ENCODE data around the gene TMEM37. TPM values are rescaled to one million over a fixed set of nuclear protein-coding genes. Genes with fewer than 3 reads are reported as not detected.

The TMEM37 gene
- total RNA-seq, 4 donors from 2014 or later: 3.7 to 15.3 (median 8.8) TPM

GRCh38 chr2:119442226-119442619 is 10.6 kb downstream of the TMEM37 start:
- 84% methylated on average over 7 of the region's 7 CpGs for WGBS, 2 donors
- Histone ChIP-seq H3K9me3 (no peaks in the 10 kb centered on the region), H3K4me1 (no peaks in the 10 kb centered on the region), H3K4me3 (no peak overlapping the region), H3K27me3 (no peaks in the 10 kb centered on the region), H3K27ac (no peak overlapping the region), H3K36me3 (peaks cover 0 to 3% (median 0%) of the 10 kb centered on the region in 3 donors)
- TF ChIP-seq CTCF (IDR thresholded peaks at IDR 0.05) (no peak), POLR2A (IDR thresholded peaks at IDR 0.05) (no peak), EP300 (IDR thresholded peaks at IDR 0.05) (no peak)
- no peak for DNase-seq (ENCODE audit: low spot score in 2 of 2)

- TF ChIP-seq POLR2A (IDR thresholded peaks at IDR 0.05): no peak
- TF ChIP-seq EP300 (IDR thresholded peaks at IDR 0.05): no peak
- no peak for TF ChIP-seq CTCF (IDR thresholded peaks at IDR 0.05)
- H3K27me3 ChIP-seq: peaks cover 0 to 4% of the 10 kb centered on the region in 2 donors
- 87 to 91% methylated on average over 11 of the region's 11 CpGs for WGBS, 2 donors
- no peak overlapping the region for H3K4me3 ChIP-seq
- H3K36me3 ChIP-seq: no peaks in the 10 kb centered on the region
- no peak for DNase-seq (ENCODE audit: low spot score in 2 of 2)
- H3K4me1 ChIP-seq: no peaks in the 10 kb centered on the region
- no peak overlapping the region for H3K27ac ChIP-seq
- no peaks in the 10 kb centered on the region for H3K9me3 ChIP-seq
Measured at GRCh38 chr2:119442850-119443249, 11.2 kb downstream of the TMEM37 start.

- no peak for DNase-seq (ENCODE audit: low spot score in 2 of 2)
- 55 to 61% methylated on average over 9 of the region's 9 CpGs for WGBS, 2 donors
Measured at GRCh38 chr2:119446037-119446436, 14.4 kb downstream of the TMEM37 start.

GRCh38 chr2:119448427-119449141 is 16.9 kb downstream of the TMEM37 start:
- DNase-seq (ENCODE audit: low spot score in 2 of 2): no peak
- no peaks in the 10 kb centered on the region for H3K9me3 ChIP-seq
- H3K4me3 ChIP-seq: no peak overlapping the region
- no peaks in the 10 kb centered on the region for H3K36me3 ChIP-seq
- H3K27me3 ChIP-seq: peaks cover 0 to 33% of the 10 kb centered on the region in 2 donors
- no peaks in the 10 kb centered on the region for H3K4me1 ChIP-seq
- no peak overlapping the region for H3K27ac ChIP-seq
- no peak for TF ChIP-seq POLR2A (IDR thresholded peaks at IDR 0.05)
- no peak for TF ChIP-seq CTCF (IDR thresholded peaks at IDR 0.05)
- TF ChIP-seq EP300 (IDR thresholded peaks at IDR 0.05): no peak
- WGBS, 2 donors: 69 to 77% methylated on average over 9 of the region's 9 CpGs

More at GRCh38 chr2:119446037-119446436, 14.4 kb downstream of the TMEM37 start:
- H3K27me3 ChIP-seq: peaks cover 0 to 16% of the 10 kb centered on the region in 2 donors
- no peaks in the 10 kb centered on the region for H3K36me3 ChIP-seq
- no peaks in the 10 kb centered on the region for H3K4me1 ChIP-seq
- TF ChIP-seq CTCF (IDR thresholded peaks at IDR 0.05) (no peak), POLR2A (IDR thresholded peaks at IDR 0.05) (no peak), EP300 (IDR thresholded peaks at IDR 0.05) (no peak)
- H3K27ac ChIP-seq: no peak overlapping the region
- no peak overlapping the region for H3K4me3 ChIP-seq
- no peaks in the 10 kb centered on the region for H3K9me3 ChIP-seq

GRCh38 chr2:119449521-119449920 is 17.9 kb downstream of the TMEM37 start:
- no peak for TF ChIP-seq CTCF (IDR thresholded peaks at IDR 0.05)
- no peak for TF ChIP-seq EP300 (IDR thresholded peaks at IDR 0.05)
- no peak for TF ChIP-seq POLR2A (IDR thresholded peaks at IDR 0.05)
- H3K36me3 ChIP-seq: no peaks in the 10 kb centered on the region
- no peaks in the 10 kb centered on the region for H3K9me3 ChIP-seq
- no peak overlapping the region for H3K27ac ChIP-seq
- no peak overlapping the region for H3K4me3 ChIP-seq
- DNase-seq (ENCODE audit: low spot score in 2 of 2): no peak
- 72 to 78% methylated on average over 3 of the region's 3 CpGs for WGBS, 2 donors
- peaks cover 0 to 35% of the 10 kb centered on the region in 2 donors for H3K27me3 ChIP-seq
- H3K4me1 ChIP-seq: no peaks in the 10 kb centered on the region

Measured in tibial nerve (tissue), 4 donors.